H1 (cell line): ENCODE measurements around the gene TUBA8. TPM values are rescaled to one million over a fixed set of nuclear protein-coding genes. Genes with fewer than 3 reads are reported as not detected.

Experiments
- CTCF ChIA-PET: fragments of 300-600 bp; sonication (Branson Sonifier 250); formaldehyde crosslinking; loops from one replicate; lab custom pipeline; 2021; ENCODE audit not compliant: partially characterized antibody; lab: Charles Lee
- POLR2A ChIA-PET: fragments of 300-600 bp; sonication (Branson Sonifier 250); formaldehyde crosslinking; loops from one replicate; lab custom pipeline; 2021; ENCODE audit warnings: inconsistent platforms; ENCODE audit not compliant: partially characterized antibody; lab: Charles Lee
- DNase-seq, 2 experiments: peaks; one replicate each; pipeline versions ENCODE4 v3.0.0 to v3.0.0-alpha.2; 2010 to 2022; ENCODE audit warnings: low spot score in 2 of 2, low read depth in 1 of 2, mixed read lengths in 1 of 2
- FAIRE-seq: peaks from 2 replicates; lab custom pipeline; 2011; peaks lifted over from hg19 to GRCh38; lab: Jason Lieb, UNC
- H2AFZ ChIP-seq: 2 replicates; pipeline ENCODE4 v1.8.1; 2012; ENCODE audit warnings: low read length, inconsistent platforms
- H2AK5ac ChIP-seq: 2 replicates; pipeline ENCODE4 v1.6.1; 2013; ENCODE audit warnings: low read depth, low read length
- H2BK120ac ChIP-seq: replicated peaks from 2 replicates; pipeline ENCODE3; 2013; ENCODE audit warnings: low read depth, low read length, inconsistent platforms
- H2BK12ac ChIP-seq: 2 replicates; pipeline ENCODE4 v1.6.1; 2013; ENCODE audit warnings: low read depth, low read length
- H2BK15ac ChIP-seq: 2 replicates; pipeline ENCODE4 v1.6.1; 2013; ENCODE audit warnings: low read length
- H2BK20ac ChIP-seq: 2 replicates; pipeline ENCODE4 v1.6.1; 2013; ENCODE audit warnings: low read length
- H2BK5ac ChIP-seq: 2 replicates; pipeline ENCODE4 v1.6.1; 2013; ENCODE audit warnings: low read depth, low read length
- H3K14ac ChIP-seq: 2 replicates; pipeline ENCODE4 v1.6.1; 2013; ENCODE audit warnings: inconsistent platforms; ENCODE audit not compliant: insufficient read length
- H3K18ac ChIP-seq: 2 replicates; pipeline ENCODE4 v1.6.1; 2013; ENCODE audit warnings: low read length; ENCODE audit errors: extremely low read depth
- H3K23ac ChIP-seq: 2 replicates; pipeline ENCODE4 v1.6.1; 2013; ENCODE audit warnings: inconsistent platforms; ENCODE audit not compliant: insufficient read length
- H3K23me2 ChIP-seq: 2 replicates; pipeline ENCODE4 v1.6.1; 2013; ENCODE audit warnings: low read depth, low read length
- H3K27ac ChIP-seq: 2 replicates; pipeline ENCODE4 v1.6.1; 2011; ENCODE audit warnings: low read depth, low read length, inconsistent platforms
- H3K27me3 ChIP-seq, 4 experiments: replicated peaks in 1 of 4; 1 replicate in 1 of 4; 2 replicates in 3 of 4; pipeline versions ENCODE4 v1.6.1 to v1.8.1; 2011 to 2013; ENCODE audit warnings: low read length in 3 of 4, mild to moderate bottlenecking in 3 of 4, inconsistent platforms in 2 of 4, mixed read lengths in 2 of 4, moderate library complexity in 1 of 4; ENCODE audit not compliant: control insufficient read depth in 3 of 4, insufficient read depth in 3 of 4; ENCODE audit errors: extremely low read depth in 1 of 4
- H3K36me3 ChIP-seq, 4 experiments: 2 replicates each; pipeline versions ENCODE4 v1.6.1 to v1.8.1; 2011 to 2013; ENCODE audit warnings: mild to moderate bottlenecking in 4 of 4, low read length in 3 of 4, moderate library complexity in 2 of 4, control low read depth in 1 of 4, inconsistent platforms in 1 of 4; ENCODE audit not compliant: insufficient read depth in 4 of 4, control insufficient read depth in 2 of 4
- H3K4ac ChIP-seq: replicated peaks from 2 replicates; pipeline ENCODE3; 2013; ENCODE audit warnings: low read length, low read depth, mixed read lengths, inconsistent platforms; ENCODE audit not compliant: insufficient read length
- H3K4me1 ChIP-seq, 4 experiments: replicated peaks in 1 of 4; 1 replicate in 1 of 4; 2 replicates in 3 of 4; pipeline versions ENCODE4 v1.6.1 to v1.8.1; 2011 to 2013; ENCODE audit warnings: low read length in 3 of 4, inconsistent platforms in 2 of 4, mixed read lengths in 1 of 4; ENCODE audit not compliant: insufficient read depth in 4 of 4, control insufficient read depth in 3 of 4
- H3K4me2 ChIP-seq, 2 experiments: 2 replicates each; pipeline versions ENCODE4 v1.6.1 to v1.8.1; 2011 to 2013; ENCODE audit warnings: low read depth in 2 of 2, low read length in 2 of 2, control low read depth in 1 of 2, inconsistent platforms in 1 of 2, mild to moderate bottlenecking in 1 of 2; ENCODE audit not compliant: insufficient read depth in 1 of 2
- H3K4me3 ChIP-seq, 4 experiments: fragments of 200-600, 300-600 bp in 1 of 4; sonication (generic), shearing (Covaris generic), sonication (Bioruptor Twin) in 1 of 4; 2 replicates each; pipeline versions ENCODE4 v1.5.1 to v1.8.1; 2011 to 2016; ENCODE audit warnings: low read length in 4 of 4, low read depth in 3 of 4, control low read depth in 2 of 4, inconsistent platforms in 2 of 4, mild to moderate bottlenecking in 2 of 4, mixed read lengths in 1 of 4, moderate library complexity in 1 of 4; ENCODE audit not compliant: insufficient read depth in 2 of 4; ENCODE audit errors: extremely low read depth in 1 of 4
- H3K56ac ChIP-seq: replicated peaks from 2 replicates; pipeline ENCODE3; 2013; ENCODE audit warnings: low read depth, mild to moderate bottlenecking, mixed read lengths, low read length, inconsistent platforms; ENCODE audit not compliant: insufficient read length
- H3K79me1 ChIP-seq: 2 replicates; pipeline ENCODE4 v1.6.1; 2013; ENCODE audit warnings: low read depth, low read length, control low read depth
- H3K79me2 ChIP-seq, 2 experiments: 2 replicates each; pipeline versions ENCODE4 v1.6.1 to v1.8.1; 2012 to 2013; ENCODE audit warnings: low read length in 2 of 2, mild to moderate bottlenecking in 2 of 2, inconsistent platforms in 1 of 2; ENCODE audit not compliant: insufficient read depth in 2 of 2, control insufficient read depth in 1 of 2
- H3K9ac ChIP-seq, 4 experiments: replicated peaks in 1 of 4; 1 replicate in 1 of 4; 2 replicates in 3 of 4; pipeline versions ENCODE4 v1.6.1 to v1.8.1; 2011 to 2013; ENCODE audit warnings: low read depth in 3 of 4, low read length in 3 of 4, control low read depth in 2 of 4, mild to moderate bottlenecking in 2 of 4, moderate library complexity in 2 of 4, inconsistent platforms in 1 of 4; ENCODE audit errors: extremely low read depth in 1 of 4
- H3K9me3 ChIP-seq, 2 experiments: 2 replicates each; pipeline versions ENCODE4 v1.6.1 to v1.8.1; 2012 to 2013; ENCODE audit warnings: mild to moderate bottlenecking in 2 of 2, moderate library complexity in 2 of 2, control low read depth in 1 of 2, inconsistent platforms in 1 of 2, low read depth in 1 of 2, low read length in 1 of 2, mixed read lengths in 1 of 2; ENCODE audit not compliant: insufficient read depth in 2 of 2
- H4K20me1 ChIP-seq, 2 experiments: replicated peaks in 1 of 2; 2 replicates each; pipeline versions ENCODE3 to v1.8.1; 2011 to 2013; ENCODE audit warnings: inconsistent platforms in 2 of 2, low read length in 2 of 2, mild to moderate bottlenecking in 1 of 2; ENCODE audit not compliant: insufficient read depth in 2 of 2, control insufficient read depth in 1 of 2
- H4K5ac ChIP-seq: 2 replicates; pipeline ENCODE4 v1.6.1; 2013; ENCODE audit warnings: low read length, low read depth, mixed read lengths, inconsistent platforms; ENCODE audit not compliant: insufficient read length
- H4K8ac ChIP-seq: 2 replicates; pipeline ENCODE4 v1.8.0; 2013; ENCODE audit warnings: mild to moderate bottlenecking, moderate library complexity, low read length, inconsistent platforms; ENCODE audit not compliant: insufficient read depth; ENCODE audit errors: extremely low read depth
- H4K91ac ChIP-seq: replicated peaks from 2 replicates; pipeline ENCODE3; 2013; ENCODE audit warnings: low read length, mixed read lengths, inconsistent platforms; ENCODE audit not compliant: insufficient read length
- ASH2L ChIP-seq: fragments of 200-600, 300-600 bp; sonication (generic); IDR thresholded peaks from one replicate; pipeline ENCODE4 v1.7.1; 2017; ENCODE audit warnings: low read length
- BCL11A ChIP-seq, 2 experiments: IDR thresholded peaks; one replicate each; pipeline ENCODE4 v1.6.1; 2011; ENCODE audit warnings: low read depth in 2 of 2, low read length in 2 of 2, mild to moderate bottlenecking in 2 of 2
- BRCA1 ChIP-seq: IDR thresholded peaks from 2 replicates; pipeline ENCODE4 v1.6.1; 2012; ENCODE audit warnings: low read depth, low read length, improper control_type of control experiment
- EZH2 ChIP-seq: fragments of 200-600 bp; sonication (generic); IDR thresholded peaks from 2 replicates; pipeline ENCODE4 v1.7.1; 2012; ENCODE audit warnings: low read depth, mild to moderate bottlenecking, moderate library complexity, low read length, inconsistent platforms; ENCODE audit not compliant: severe bottlenecking
- POLR2A ChIP-seq, 2 experiments: IDR thresholded peaks; 1 replicate in 1 of 2; 2 replicates in 1 of 2; pipeline ENCODE4 v1.6.1; 2011; ENCODE audit warnings: low read depth in 2 of 2, low read length in 2 of 2, mild to moderate bottlenecking in 2 of 2; ENCODE audit errors: control extremely low read depth in 1 of 2
- POLR2AphosphoS5 ChIP-seq: IDR thresholded peaks from 2 replicates; pipeline ENCODE4 v1.6.1; 2011; ENCODE audit warnings: low read depth, low read length
- TAF1 ChIP-seq: IDR thresholded peaks from 2 replicates; pipeline ENCODE4 v1.6.1; 2011; ENCODE audit warnings: mild to moderate bottlenecking, low read depth, low read length
- WGBS, 2 experiments: shearing (Covaris generic) in 1 of 2; methylation state at CpG; one replicate each; pipeline versions ENCODE4 v1.1.6 to v1.1.7; 2013 to 2015; ENCODE audit warnings: low lambda C conversion rate in 2 of 2, mixed read lengths in 2 of 2, inconsistent platforms in 1 of 2, low coverage in 1 of 2, missing lambda C conversion rate in 1 of 2; ENCODE audit not compliant: insufficient replicate concordance in 2 of 2, insufficient coverage in 1 of 2, insufficient read length in 1 of 2; ENCODE audit errors: extremely low coverage in 1 of 2, missing lambda C conversion rate in 1 of 2; 5-methylcytosine and 5-hydroxymethylcytosine counted together
- polyA plus RNA-seq, 7 experiments: library from polyadenylated mRNA; depleted of rRNA in 3 of 7; stranded (reverse) in 5 of 7; unstranded in 2 of 7; fragments of >200 nt in 5 of 7; fragments of 200-250 nt in 2 of 7; gene quantifications; 1 replicate in 5 of 7; 2 replicates in 1 of 7; 4 replicates in 1 of 7; pipeline versions ENCODE4 v1.2.1 to v1.2.3, GENCODE V29; 2011 to 2013; ENCODE audit warnings: missing spikeins in 2 of 7, mixed read lengths in 2 of 7
- total RNA-seq: library from RNA; stranded (reverse); fragmentation: NEBNext Ultra II Directional; extraction: Animal tissue kit (Norgen Biotek cat#: 25700); gene quantifications from 2 replicates; pipeline ENCODE4 v1.2.1, GENCODE V29; 2021

The TUBA8 gene
- total and polyA plus RNA-seq, 2 of the 8 experiments (the other 6 are each of a cell fraction or from before 2014, with no cell fraction given) = 1.0 to 4.0 TPM

GRCh38 chr22:18108187-18108586 lies 2.4 kb upstream of the TUBA8 start:
- peaks cover 10% of the 10 kb centered on the region; the same call in 1 of the 2 replicates for H3K23me2 ChIP-seq
- no peak overlapping the region for H3K23ac ChIP-seq
- no peak overlapping the region for H3K4ac ChIP-seq
- no peak overlapping the region for H3K27ac ChIP-seq
- no peak overlapping the region for H3K4me3 ChIP-seq
- no peak overlapping the region for H2BK20ac ChIP-seq
- H4K91ac ChIP-seq = no peak overlapping the region
- H3K79me1 ChIP-seq = no peaks in the 10 kb centered on the region
- no peak overlapping the region for H2AK5ac ChIP-seq
- CTCF ChIA-PET = no interaction called here
- no peak overlapping the region for H2BK5ac ChIP-seq
- no peak overlapping the region for H4K5ac ChIP-seq
- no peak overlapping the region for H2BK15ac ChIP-seq
- no peak overlapping the region for H3K9ac ChIP-seq
- WGBS, 2 experiments = 81% methylated on average over 3 of the region's 3 CpGs; no CpG with 5 or more reads in 1 of the 2 experiments
- H3K79me2 ChIP-seq = no peaks in the 10 kb centered on the region
- H4K20me1 ChIP-seq = no peaks in the 10 kb centered on the region
- H2BK12ac ChIP-seq = no peak overlapping the region
- DNase-seq (no peak), FAIRE-seq (no peak)
- peaks cover 11 to 33% (median 27%) of the 10 kb centered on the region in 4 experiments for H3K27me3 ChIP-seq
- H3K56ac ChIP-seq = no peak overlapping the region
- no peak overlapping the region for H3K18ac ChIP-seq
- peaks cover 0 to 9% (median 5%) of the 10 kb centered on the region in 4 experiments; a peak in 5 of 7 replicates for H3K4me1 ChIP-seq
- no peak overlapping the region for H2AFZ ChIP-seq
- no peak overlapping the region for H2BK120ac ChIP-seq
- H3K36me3 ChIP-seq = no peaks in the 10 kb centered on the region
- no peak overlapping the region for H3K4me2 ChIP-seq
- TF ChIP-seq EZH2 (no peak), BRCA1 (no peak), BCL11A (IDR thresholded peaks at IDR 0.05; ENCODE audit: low read depth in 2 of 2, low read length in 2 of 2) (no peak), POLR2A (IDR thresholded peaks at IDR 0.05; ENCODE audit: control extremely low read depth in 1 of 2, low read depth in 2 of 2, low read length in 2 of 2) (no peak), ASH2L (no peak), POLR2AphosphoS5 (no peak), TAF1 (no peak)
- peaks cover 7 to 15% of the 10 kb centered on the region in 2 experiments for H3K9me3 ChIP-seq
- no peak overlapping the region for H3K14ac ChIP-seq
- no peak overlapping the region for H4K8ac ChIP-seq
- POLR2A ChIA-PET = no interaction called here
